ENCODE results near the gene MLKL.
"Not testable (repeated sequence)": the region's sequence is repeated elsewhere in the genome, so short reads cannot be mapped to it uniquely, and the experiment has no call there.

MLKL gene

GRCh38 chr16:74699666-74700065 lies 996 bp downstream of the MLKL start:
- no peak for DNase-seq (ENCODE audit: low spot score)

DNA sequence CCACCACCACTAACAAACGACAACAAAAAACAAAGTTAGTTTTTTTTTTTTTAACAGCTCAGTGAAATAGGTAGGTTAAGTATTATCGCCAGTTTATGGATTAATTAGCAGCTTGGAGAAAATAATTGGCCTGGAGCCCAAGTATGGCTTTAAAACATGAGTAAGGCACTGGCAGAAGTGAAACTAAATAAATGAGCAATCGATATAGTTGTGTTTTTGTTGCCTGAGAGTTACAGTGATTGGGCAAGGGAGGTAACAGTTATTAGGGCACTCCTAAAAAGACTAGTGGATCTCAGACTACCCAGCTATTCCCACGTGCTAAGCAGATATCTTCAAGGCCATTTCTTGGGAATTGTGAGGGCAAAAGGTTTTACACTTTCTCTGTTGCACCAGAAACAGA lies 2.4 kb downstream of the MLKL start:
- no peak for DNase-seq (ENCODE audit: low spot score)

DNA sequence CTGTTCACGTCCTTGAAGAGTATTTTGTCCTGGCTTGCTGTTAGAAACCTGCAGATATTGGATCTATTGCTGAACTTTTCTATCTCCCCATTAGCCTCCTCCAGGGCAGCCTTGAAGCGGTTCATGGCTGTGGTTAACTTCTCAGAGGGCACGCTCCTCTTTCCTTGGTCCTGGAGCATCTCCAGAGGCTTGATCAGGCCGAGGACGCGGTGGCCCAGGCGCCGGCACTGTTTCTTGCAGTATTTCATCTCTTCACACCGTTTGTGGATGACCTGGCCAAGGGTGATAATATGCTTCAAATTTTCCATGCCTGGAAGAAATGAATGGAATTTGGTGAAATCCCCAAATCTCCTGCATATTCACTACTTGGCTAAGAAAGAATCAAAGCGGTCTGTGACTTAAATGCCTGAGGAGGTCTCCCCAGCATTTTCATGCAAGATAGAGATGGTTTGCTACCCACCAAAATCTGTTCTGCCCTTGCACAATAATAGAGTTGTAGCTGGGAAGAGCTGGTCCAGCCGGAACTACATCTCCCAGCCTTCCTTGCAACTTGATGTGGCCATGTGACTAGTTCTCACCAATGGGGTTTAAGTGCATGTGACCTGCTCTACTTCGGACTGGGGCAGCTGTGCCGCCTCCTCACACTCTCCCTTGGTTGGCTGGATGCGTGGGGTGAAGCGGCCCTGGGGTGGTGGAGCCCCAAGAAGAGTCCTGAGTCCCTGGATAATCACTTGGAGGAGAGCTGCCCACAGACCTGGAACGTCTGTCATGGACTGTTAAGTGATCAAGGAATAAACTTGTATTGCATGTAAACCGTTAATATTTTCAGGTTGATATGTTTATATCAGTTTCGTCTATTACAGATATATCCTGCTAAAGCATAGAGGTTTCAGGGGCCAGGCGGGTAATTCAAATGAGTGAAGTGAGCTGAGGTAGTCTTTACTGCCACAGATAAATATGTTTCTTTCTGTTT lies 4.9 kb downstream of the MLKL start:
- peak; percentile 75 for DNase-seq (ENCODE audit: low spot score)

DNA sequence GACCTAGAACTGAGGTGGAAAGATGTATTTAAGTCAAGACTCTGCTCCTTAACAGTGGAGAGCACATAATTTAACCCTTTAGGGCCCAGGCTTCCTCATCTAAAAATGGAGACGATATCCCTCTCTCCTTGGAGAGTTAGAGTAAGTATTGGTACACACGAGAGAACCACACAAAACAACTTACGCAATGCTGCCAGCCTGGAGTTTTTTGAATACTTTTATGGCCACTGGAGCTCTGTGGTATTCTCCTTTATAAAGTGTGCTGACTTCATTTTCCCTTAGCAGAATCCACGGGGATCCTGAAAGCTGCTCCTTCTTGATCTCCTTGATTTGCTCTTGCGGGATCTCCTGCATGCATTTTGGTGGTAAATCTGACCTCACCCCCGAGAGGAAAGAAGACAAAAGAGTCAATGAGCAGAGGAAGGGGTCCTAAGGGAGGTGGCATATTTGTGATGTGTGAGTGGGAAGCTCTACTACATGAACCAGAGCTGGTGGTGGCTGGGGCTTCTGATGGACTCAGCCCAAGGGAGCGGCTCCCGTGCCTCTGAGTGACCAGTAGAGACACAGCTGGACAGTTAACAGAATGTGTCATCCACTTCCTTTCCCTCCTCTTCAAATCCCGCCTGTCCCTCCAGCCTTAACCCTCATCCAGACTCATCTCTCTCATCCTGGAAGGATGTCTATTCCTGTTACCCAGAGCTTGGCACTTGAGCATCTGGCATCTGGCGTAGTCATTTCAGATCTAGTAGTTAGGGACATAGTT lies 9.4 kb downstream of the MLKL start:
- DNase-seq (ENCODE audit: low spot score) = no peak

DNA sequence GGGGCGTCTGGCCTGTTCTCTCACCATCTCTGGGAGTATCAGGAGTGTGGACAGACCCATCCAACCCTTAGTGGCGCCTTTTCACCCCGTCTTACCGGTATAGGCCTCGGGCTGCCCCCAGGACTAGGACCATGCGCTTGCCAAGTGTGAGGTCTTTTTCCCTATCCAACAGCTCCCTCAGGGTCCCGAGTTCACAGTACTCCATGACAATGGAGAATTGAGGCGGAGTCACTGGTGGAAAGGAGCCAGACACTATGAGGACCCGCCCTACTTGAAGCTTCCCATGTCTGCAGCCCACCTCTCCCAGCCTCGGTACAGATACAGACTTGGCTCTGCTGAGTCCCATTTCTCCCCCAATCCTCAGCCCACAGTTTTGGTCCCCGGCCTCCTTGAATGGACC lies 18.1 kb downstream of the MLKL start:
- no peak for DNase-seq (ENCODE audit: low spot score)

- DNase-seq (ENCODE audit: low spot score) = no peak
Measured at GRCh38 chr16:74680681-74681080, 20.0 kb downstream of the MLKL start.

- DNase-seq (ENCODE audit: low spot score) = no peak
Measured at GRCh38 chr16:74679983-74680382, 20.7 kb downstream of the MLKL start.

GRCh38 chr16:74677868-74678267 lies 22.8 kb downstream of the MLKL start:
- no peak for DNase-seq (ENCODE audit: low spot score)

GRCh38 chr16:74673876-74674275 lies 26.8 kb downstream of the MLKL start:
- DNase-seq (ENCODE audit: low spot score) = no peak

DNA sequence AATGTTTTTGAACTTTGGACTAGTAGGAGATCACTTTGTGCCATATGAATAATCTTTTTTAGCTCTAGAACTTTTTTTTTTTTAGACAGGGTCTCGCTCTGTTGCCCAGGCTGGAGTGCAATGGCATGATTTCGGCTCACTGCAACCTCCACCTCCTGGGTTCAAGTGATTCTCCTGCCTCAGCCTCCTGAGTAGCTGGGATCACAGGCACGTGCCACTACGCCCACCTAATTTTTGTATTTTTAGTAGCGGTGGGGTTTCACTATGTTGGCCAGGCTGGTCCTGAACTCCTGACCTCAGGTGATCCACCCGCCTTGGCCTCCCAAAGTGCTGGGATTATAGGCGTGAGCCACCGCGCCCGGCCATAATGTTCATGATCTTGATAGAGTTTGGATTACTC lies 31.8 kb downstream of the MLKL start:
- DNase-seq (ENCODE audit: low spot score) = not testable (repeated sequence)

DNA sequence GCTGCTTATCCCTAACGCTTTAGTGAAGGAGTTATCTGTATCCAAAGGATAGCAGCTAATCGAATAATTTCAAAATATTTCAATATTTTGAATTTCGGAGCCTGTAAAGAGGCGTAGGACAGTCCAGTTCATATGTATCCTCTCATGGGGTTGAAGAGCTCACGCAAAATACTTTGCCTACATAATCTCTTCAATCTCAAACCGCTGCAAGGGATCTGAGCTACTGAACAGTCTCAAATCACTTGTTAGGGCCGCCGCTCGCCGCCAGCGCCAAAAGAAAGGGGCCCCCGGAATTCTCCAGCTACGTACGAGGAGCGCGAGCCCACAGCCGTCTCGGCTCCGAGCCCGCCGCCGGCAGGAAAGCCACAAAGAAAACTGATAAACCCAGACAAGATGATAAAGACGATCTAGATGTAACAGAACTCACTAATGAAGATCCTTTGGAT lies 33.4 kb downstream of the MLKL start:
- peak; percentile 36 for DNase-seq (ENCODE audit: low spot score)

- DNase-seq (ENCODE audit: low spot score) = peak; percentile 99
Measured at GRCh38 chr16:74666425-74667254, 34.0 kb downstream of the MLKL start, which contains the start of gene RFWD3. RFWD3 (minus strand) TSS chr16:74666877; CDS start chr16:74661449, 5,428 bp downstream.

- DNase-seq (ENCODE audit: low spot score) = no peak
Measured at GRCh38 chr16:74666010-74666421, 34.6 kb downstream of the MLKL start.

DNA sequence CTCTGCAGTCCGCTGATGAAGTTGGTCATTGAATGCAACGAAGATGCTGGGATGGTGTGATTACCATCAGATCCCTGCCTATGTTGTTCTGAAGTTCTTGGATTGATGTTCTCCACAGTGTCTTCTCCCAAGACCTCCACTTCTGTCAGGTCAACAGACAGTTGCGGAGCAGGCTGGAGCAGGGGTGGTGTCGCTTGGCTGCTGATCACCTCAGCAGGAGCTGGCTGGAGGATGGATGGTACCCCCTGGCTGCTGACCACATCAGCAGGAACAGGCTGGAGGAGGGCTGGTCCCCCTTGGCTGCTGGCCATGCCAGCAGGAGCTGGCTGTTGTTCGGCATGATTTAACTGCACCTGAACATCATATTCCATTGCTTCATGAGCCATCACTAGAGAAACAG lies 39.6 kb downstream of the MLKL start:
- no peak for DNase-seq (ENCODE audit: low spot score)

DNA sequence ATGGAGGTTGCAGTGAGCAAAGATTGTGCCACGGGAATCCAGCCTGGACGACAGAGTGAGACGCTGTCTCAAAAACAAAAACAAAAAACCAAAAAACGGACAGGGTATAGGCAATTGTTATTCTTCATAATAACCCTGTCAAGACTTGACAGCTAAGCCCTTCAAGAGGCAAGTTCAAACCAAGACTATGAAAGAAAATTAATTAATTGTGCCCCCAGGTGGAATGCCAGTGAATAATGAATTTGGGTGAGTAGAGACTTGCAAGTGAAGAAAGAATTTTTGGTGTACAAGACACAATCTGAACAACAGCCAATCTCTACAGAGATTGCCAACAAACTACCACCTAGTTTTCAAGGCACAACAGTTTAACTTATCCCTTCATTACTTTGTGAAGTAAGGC lies 40.3 kb downstream of the MLKL start:
- DNase-seq (ENCODE audit: low spot score) = no peak

- DNase-seq (ENCODE audit: low spot score) = no peak
Measured at GRCh38 chr16:74659041-74659440, 41.6 kb downstream of the MLKL start.

DNA sequence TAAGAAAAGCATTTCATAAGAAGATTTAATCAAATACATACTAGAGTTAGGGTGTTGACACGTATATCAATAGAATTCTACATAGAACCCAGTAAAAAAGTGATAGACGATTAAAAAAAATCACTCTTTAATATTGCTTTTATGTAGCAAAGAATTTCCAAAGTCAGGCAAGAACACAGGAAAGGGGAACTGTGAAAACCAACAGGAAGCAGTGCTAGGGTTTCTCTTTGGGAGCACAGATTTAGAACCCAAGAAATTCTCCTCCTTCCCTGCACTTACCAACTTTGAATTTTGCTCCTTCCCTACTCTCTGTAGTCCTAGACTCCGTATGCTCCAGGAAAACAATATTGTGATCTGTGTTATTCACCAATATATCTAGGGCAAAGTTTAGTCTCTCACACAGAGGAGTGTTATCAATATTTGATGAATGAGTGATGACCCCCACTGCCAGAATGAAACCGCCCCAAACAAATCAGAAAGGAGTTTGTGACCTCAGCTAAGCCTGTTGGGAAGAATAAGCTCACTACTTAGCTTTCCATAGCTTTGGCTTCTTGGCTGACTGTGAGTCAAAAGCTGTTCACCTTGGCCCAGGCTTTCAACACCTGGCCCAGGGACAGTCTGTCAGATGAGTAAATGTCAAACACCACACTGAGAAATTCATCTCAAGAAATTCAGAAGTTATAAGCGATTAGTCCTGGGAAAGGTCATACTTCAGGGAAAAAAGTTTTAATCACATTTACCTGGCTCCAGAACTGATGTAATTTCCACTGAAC lies 42.6 kb downstream of the MLKL start:
- DNase-seq (ENCODE audit: low spot score) = no peak

GRCh38 chr16:74654536-74655050 lies 46.1 kb downstream of the MLKL start:
- DNase-seq (ENCODE audit: low spot score) = no peak

DNA sequence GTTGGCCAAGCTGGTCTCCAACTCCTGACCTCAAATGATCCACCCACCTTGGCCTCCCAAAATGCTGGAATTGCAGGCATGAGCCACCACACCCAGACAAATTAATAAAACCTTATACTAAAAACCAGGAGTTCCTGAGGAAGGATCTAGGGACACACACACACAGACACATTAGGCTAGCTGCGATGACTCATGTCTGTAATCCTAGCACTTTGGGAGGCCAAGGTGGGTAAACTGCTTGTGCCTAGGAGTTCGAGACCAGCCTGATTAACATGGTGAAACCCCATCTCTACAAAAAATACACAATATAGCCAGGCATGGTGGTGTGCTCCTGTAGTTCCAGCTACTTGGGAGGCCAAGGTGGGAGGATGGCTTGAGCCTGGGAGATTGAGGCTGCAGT lies 47.8 kb downstream of the MLKL start:
- DNase-seq (ENCODE audit: low spot score) = peak; percentile 21

- DNase-seq (ENCODE audit: low spot score) = no peak
Measured at GRCh38 chr16:74652249-74652648, 48.4 kb downstream of the MLKL start.

- DNase-seq (ENCODE audit: low spot score) = peak; percentile 40
Measured at GRCh38 chr16:74651841-74652240, 48.8 kb downstream of the MLKL start.
